SK-N-SH (cell line): ENCODE results near the gene PRKCB. TPM values are rescaled to one million over a fixed set of nuclear protein-coding genes. Genes with fewer than 3 reads are reported as not detected.

Source experiments
- CTCF ChIA-PET: fragments of 300-600, 350-600 bp; formaldehyde crosslinking; extraction: SDS; loops from one replicate; lab custom pipeline; 2021; lab: Yijun Ruan, JAX
- POLR2A ChIA-PET: fragments of 350-600 bp; sonication (Branson Sonifier 250); formaldehyde crosslinking; extraction: SDS; loops from one replicate; lab custom pipeline; 2020; ENCODE audit warnings: antibody characterized with exemption, inconsistent platforms; lab: Yijun Ruan, JAX
- DNase-seq: peaks from one replicate; pipeline ENCODE4 v3.0.0; 2012
- H2AFZ ChIP-seq: fragments of 200-600 bp; sonication (generic); 2 replicates; pipeline ENCODE4 v1.8.1; 2016; ENCODE audit warnings: antibody characterized with exemption, mild to moderate bottlenecking, low read depth
- H3F3A ChIP-seq: fragments of 200-600 bp; sonication (generic); replicated peaks from 2 replicates; pipeline ENCODE3; 2016; ENCODE audit warnings: antibody characterized with exemption, mild to moderate bottlenecking; ENCODE audit not compliant: insufficient read depth
- H3K27ac ChIP-seq, 2 experiments: fragments of 200-500 bp in 1 of 2; fragments of 200-600 bp in 1 of 2; sonication (Bioruptor generic) in 1 of 2; sonication (generic), shearing (Covaris generic) in 1 of 2; 2 replicates each; pipeline versions ENCODE4 v1.5.1 to v1.6.1; 2014 to 2016; ENCODE audit warnings: low read depth in 2 of 2, inconsistent platforms in 1 of 2, low read length in 1 of 2, mild to moderate bottlenecking in 1 of 2, mixed read lengths in 1 of 2
- H3K27me3 ChIP-seq: fragments of 200-600 bp; sonication (generic), shearing (Covaris generic); 2 replicates; pipeline ENCODE4 v1.6.1; 2016; ENCODE audit warnings: mixed run types; ENCODE audit not compliant: insufficient read depth
- H3K36me3 ChIP-seq, 2 experiments: fragments of 200-500 bp in 1 of 2; fragments of 200-600 bp in 1 of 2; sonication (Bioruptor generic) in 1 of 2; sonication (generic) in 1 of 2; replicated peaks in 1 of 2; 2 replicates each; pipeline versions ENCODE3 to v1.5.1; 2014 to 2016; ENCODE audit warnings: low read length in 1 of 2, mild to moderate bottlenecking in 1 of 2; ENCODE audit not compliant: insufficient read depth in 2 of 2, control insufficient read depth in 1 of 2
- H3K4me1 ChIP-seq, 2 experiments: fragments of 200-500 bp in 1 of 2; fragments of 200-600 bp in 1 of 2; sonication (Bioruptor generic) in 1 of 2; sonication (generic), shearing (Covaris generic) in 1 of 2; 2 replicates each; pipeline versions ENCODE4 v1.5.1 to v1.6.1; 2014 to 2016; ENCODE audit warnings: low read depth in 1 of 2, low read length in 1 of 2, mixed run types in 1 of 2; ENCODE audit not compliant: insufficient read depth in 2 of 2, control insufficient read depth in 1 of 2
- H3K4me2 ChIP-seq: fragments of 200-600 bp; sonication (generic), shearing (Covaris generic); 2 replicates; pipeline ENCODE4 v1.6.1; 2017; ENCODE audit warnings: mixed run types
- H3K4me3 ChIP-seq, 2 experiments: fragments of 200-500 bp in 1 of 2; fragments of 200-600 bp in 1 of 2; sonication (Bioruptor generic) in 1 of 2; sonication (generic), shearing (Covaris generic) in 1 of 2; 2 replicates each; pipeline versions ENCODE4 v1.5.1 to v1.8.1; 2014 to 2016; ENCODE audit warnings: low read depth in 2 of 2, inconsistent platforms in 1 of 2, low read length in 1 of 2, mild to moderate bottlenecking in 1 of 2, mixed read lengths in 1 of 2, moderate library complexity in 1 of 2
- H3K79me2 ChIP-seq: fragments of 200-600 bp; sonication (generic); 2 replicates; pipeline ENCODE4 v1.8.1; 2017; ENCODE audit warnings: mild to moderate bottlenecking; ENCODE audit not compliant: insufficient read depth
- H3K9ac ChIP-seq: fragments of 200-600 bp; sonication (generic); 2 replicates; pipeline ENCODE4 v1.6.1; 2017; ENCODE audit warnings: mixed run types
- H3K9me2 ChIP-seq: fragments of 200-600 bp; sonication (generic); 2 replicates; pipeline ENCODE4 v1.6.1; 2017; ENCODE audit warnings: mixed run types
- H3K9me3 ChIP-seq: fragments of 200-600 bp; sonication (generic); 2 replicates; pipeline ENCODE4 v1.6.1; 2017; ENCODE audit warnings: mixed run types, mild to moderate bottlenecking, moderate library complexity
- H4K20me1 ChIP-seq: fragments of 200-600 bp; sonication (generic); 2 replicates; pipeline ENCODE4 v1.6.1; 2017; ENCODE audit warnings: mild to moderate bottlenecking, mixed run types; ENCODE audit not compliant: insufficient read depth
- CHD2 ChIP-seq: fragments of 150-350 bp; IDR thresholded peaks from 2 replicates; pipeline ENCODE4 v1.6.1; 2018; ENCODE audit warnings: low read length; ENCODE audit not compliant: partially characterized antibody
- ELF1 ChIP-seq: IDR thresholded peaks from 2 replicates; pipeline ENCODE4 v1.4.0; 2012
- EP300 ChIP-seq, 2 experiments: IDR thresholded peaks; 2 replicates each; pipeline versions ENCODE4 v1.4.0 to v1.6.1; 2012; ENCODE audit warnings: borderline replicate concordance in 1 of 2, low read depth in 1 of 2, low read length in 1 of 2
- FOSL2 ChIP-seq: IDR thresholded peaks from 2 replicates; pipeline ENCODE4 v1.4.0; 2012; ENCODE audit warnings: low read depth, mild to moderate bottlenecking, moderate library complexity, borderline replicate concordance
- GABPA ChIP-seq: IDR thresholded peaks from 2 replicates; pipeline ENCODE4 v1.4.0; 2012; ENCODE audit warnings: low read depth, mild to moderate bottlenecking
- JUND ChIP-seq: IDR thresholded peaks from 2 replicates; pipeline ENCODE4 v1.4.0; 2012
- MXI1 ChIP-seq: IDR thresholded peaks from 2 replicates; pipeline ENCODE4 v1.6.1; 2012; ENCODE audit warnings: mild to moderate bottlenecking, low read depth, low read length, improper control_type of control experiment
- NRF1 ChIP-seq: IDR thresholded peaks from 2 replicates; pipeline ENCODE4 v1.6.1; 2012; ENCODE audit warnings: low read depth, mild to moderate bottlenecking, low read length
- RAD21 ChIP-seq: IDR thresholded peaks from 2 replicates; pipeline ENCODE4 v1.6.1; 2012; ENCODE audit warnings: mild to moderate bottlenecking, low read length
- RCOR1 ChIP-seq: fragments of 150-350 bp; IDR thresholded peaks from 2 replicates; pipeline ENCODE4 v1.6.1; 2017; ENCODE audit warnings: antibody characterized with exemption, low read length
- SIN3A ChIP-seq: IDR thresholded peaks from 2 replicates; pipeline ENCODE4 v1.6.1; 2012; ENCODE audit warnings: low read depth, mild to moderate bottlenecking, low read length, moderate library complexity, borderline replicate concordance
- SMC3 ChIP-seq: IDR thresholded peaks from 2 replicates; pipeline ENCODE4 v1.6.1; 2012; ENCODE audit warnings: low read depth, low read length, improper control_type of control experiment
- TCF12 ChIP-seq: IDR thresholded peaks from 2 replicates; pipeline ENCODE4 v1.4.0; 2012
- TEAD4 ChIP-seq: IDR thresholded peaks from 2 replicates; pipeline ENCODE4 v1.4.0; 2012; ENCODE audit warnings: mild to moderate bottlenecking, borderline replicate concordance; ENCODE audit not compliant: insufficient read depth
- WGBS: methylation state at CpG from one replicate; pipeline ENCODE4 v1.1.6; 2017; ENCODE audit warnings: low lambda C conversion rate; 5-methylcytosine and 5-hydroxymethylcytosine counted together
- polyA plus RNA-seq, 3 experiments: library from polyadenylated mRNA; depleted of rRNA; stranded (reverse); fragments of >200 nt; gene quantifications; 2 replicates each; pipeline ENCODE4 v1.2.3, GENCODE V29; 2012
- TF ChIP-seq, protein P1 (sequence below): IDR thresholded peaks from 2 replicates; pipeline ENCODE4 v1.4.0; 2012; ENCODE audit warnings: low read depth
- TF ChIP-seq, protein P2 (sequence below): fragments of 200-600 bp; sonication (generic); IDR thresholded peaks from 2 replicates; pipeline ENCODE4 v1.6.1; 2017; ENCODE audit warnings: antibody characterized with exemption, mild to moderate bottlenecking, moderate library complexity
- TF ChIP-seq, protein P3 (sequence below): IDR thresholded peaks from 2 replicates; pipeline ENCODE4; 2012
- TF ChIP-seq, protein P4 (sequence below): IDR thresholded peaks from 2 replicates; pipeline ENCODE4 v1.6.1; 2012; ENCODE audit warnings: mild to moderate bottlenecking, low read depth, low read length, moderate library complexity
- TF ChIP-seq, protein P5 (sequence below): IDR thresholded peaks from 2 replicates; pipeline ENCODE4 v1.4.0; 2012; ENCODE audit warnings: low read depth, borderline replicate concordance

PRKCB gene
- polyA plus RNA-seq, 1 of the 3 experiments (the other 2 are of a cell fraction) = 0.12 TPM

DNA sequence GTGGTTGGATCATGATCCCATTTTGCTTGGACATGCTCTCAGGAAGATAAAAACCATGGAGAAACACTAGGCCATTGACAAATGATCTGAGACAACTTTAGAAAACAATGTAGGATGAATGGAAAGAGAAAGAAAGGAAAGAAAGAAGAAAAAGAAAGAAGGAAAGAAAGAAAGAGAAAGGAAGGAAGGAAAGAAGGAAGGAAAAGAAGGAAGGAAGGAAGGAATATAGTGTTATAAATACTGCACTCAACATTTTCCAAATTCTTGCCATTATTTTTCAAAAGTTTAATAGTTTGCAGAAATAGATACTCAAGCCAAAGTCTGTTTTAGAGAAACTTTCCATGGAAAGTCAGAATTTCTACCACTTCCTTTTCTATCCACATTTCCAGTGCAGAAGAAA is 381.2 kb downstream of the PRKCB start:
- no peak overlapping the region for H3K4me3 ChIP-seq
- POLR2A ChIA-PET = no interaction called here
- no peak for DNase-seq

DNA sequence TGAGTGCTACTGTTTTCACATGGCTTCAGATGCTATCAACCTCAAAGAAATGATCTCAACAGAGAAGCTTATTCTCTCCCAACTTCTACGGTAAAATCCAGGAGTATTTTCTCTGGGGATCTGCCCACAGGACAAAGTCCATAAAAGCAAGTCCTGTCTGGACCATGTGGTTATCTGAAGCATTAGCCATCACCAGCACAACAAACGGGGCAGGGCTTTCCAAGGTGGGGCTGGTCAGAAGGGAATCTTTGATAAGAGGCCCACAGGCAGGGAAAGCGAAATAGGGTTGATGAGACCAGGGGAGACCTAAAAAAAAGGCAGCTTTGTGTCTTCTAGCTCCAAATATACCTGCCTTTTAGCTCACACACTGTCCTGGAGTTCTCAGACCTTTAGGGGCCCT is 381.7 kb downstream of the PRKCB start:
- no peak for DNase-seq
- Histone ChIP-seq H3K79me2 (no peaks in the 10 kb centered on the region), H3K9me2 (no peaks in the 10 kb centered on the region), H3K27me3 (no peaks in the 10 kb centered on the region), H3K4me1 (no peaks in the 10 kb centered on the region), H2AFZ (no peak overlapping the region), H3K9me3 (no peaks in the 10 kb centered on the region), H3K36me3 (no peaks in the 10 kb centered on the region), H3K4me3 (no peak overlapping the region), H3K4me2 (no peak overlapping the region), H3F3A (no peaks in the 10 kb centered on the region), H4K20me1 (no peaks in the 10 kb centered on the region), H3K9ac (no peak overlapping the region), H3K27ac (no peak overlapping the region)
- no peak for TF ChIP-seq GABPA
- TF ChIP-seq, protein P1, sequence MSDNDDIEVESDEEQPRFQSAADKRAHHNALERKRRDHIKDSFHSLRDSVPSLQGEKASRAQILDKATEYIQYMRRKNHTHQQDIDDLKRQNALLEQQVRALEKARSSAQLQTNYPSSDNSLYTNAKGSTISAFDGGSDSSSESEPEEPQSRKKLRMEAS = no peak
- TF ChIP-seq, protein P2, sequence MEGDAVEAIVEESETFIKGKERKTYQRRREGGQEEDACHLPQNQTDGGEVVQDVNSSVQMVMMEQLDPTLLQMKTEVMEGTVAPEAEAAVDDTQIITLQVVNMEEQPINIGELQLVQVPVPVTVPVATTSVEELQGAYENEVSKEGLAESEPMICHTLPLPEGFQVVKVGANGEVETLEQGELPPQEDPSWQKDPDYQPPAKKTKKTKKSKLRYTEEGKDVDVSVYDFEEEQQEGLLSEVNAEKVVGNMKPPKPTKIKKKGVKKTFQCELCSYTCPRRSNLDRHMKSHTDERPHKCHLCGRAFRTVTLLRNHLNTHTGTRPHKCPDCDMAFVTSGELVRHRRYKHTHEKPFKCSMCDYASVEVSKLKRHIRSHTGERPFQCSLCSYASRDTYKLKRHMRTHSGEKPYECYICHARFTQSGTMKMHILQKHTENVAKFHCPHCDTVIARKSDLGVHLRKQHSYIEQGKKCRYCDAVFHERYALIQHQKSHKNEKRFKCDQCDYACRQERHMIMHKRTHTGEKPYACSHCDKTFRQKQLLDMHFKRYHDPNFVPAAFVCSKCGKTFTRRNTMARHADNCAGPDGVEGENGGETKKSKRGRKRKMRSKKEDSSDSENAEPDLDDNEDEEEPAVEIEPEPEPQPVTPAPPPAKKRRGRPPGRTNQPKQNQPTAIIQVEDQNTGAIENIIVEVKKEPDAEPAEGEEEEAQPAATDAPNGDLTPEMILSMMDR = no peak
- no peak for TF ChIP-seq RCOR1
- no peak for TF ChIP-seq TCF12
- no peak for TF ChIP-seq NRF1
- TF ChIP-seq RAD21 = no peak
- TF ChIP-seq, protein P3, sequence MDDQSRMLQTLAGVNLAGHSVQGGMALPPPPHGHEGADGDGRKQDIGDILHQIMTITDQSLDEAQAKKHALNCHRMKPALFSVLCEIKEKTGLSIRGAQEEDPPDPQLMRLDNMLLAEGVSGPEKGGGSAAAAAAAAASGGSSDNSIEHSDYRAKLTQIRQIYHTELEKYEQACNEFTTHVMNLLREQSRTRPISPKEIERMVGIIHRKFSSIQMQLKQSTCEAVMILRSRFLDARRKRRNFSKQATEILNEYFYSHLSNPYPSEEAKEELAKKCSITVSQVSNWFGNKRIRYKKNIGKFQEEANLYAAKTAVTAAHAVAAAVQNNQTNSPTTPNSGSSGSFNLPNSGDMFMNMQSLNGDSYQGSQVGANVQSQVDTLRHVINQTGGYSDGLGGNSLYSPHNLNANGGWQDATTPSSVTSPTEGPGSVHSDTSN = no peak
- TF ChIP-seq TEAD4 = no peak
- TF ChIP-seq EP300 (IDR thresholded peaks at IDR 0.05; ENCODE audit: borderline replicate concordance in 1 of 2, low read depth in 1 of 2, low read length in 1 of 2) = no peak
- TF ChIP-seq CHD2 = no peak
- TF ChIP-seq SIN3A = no peak
- TF ChIP-seq SMC3 = no peak
- TF ChIP-seq, protein P4, sequence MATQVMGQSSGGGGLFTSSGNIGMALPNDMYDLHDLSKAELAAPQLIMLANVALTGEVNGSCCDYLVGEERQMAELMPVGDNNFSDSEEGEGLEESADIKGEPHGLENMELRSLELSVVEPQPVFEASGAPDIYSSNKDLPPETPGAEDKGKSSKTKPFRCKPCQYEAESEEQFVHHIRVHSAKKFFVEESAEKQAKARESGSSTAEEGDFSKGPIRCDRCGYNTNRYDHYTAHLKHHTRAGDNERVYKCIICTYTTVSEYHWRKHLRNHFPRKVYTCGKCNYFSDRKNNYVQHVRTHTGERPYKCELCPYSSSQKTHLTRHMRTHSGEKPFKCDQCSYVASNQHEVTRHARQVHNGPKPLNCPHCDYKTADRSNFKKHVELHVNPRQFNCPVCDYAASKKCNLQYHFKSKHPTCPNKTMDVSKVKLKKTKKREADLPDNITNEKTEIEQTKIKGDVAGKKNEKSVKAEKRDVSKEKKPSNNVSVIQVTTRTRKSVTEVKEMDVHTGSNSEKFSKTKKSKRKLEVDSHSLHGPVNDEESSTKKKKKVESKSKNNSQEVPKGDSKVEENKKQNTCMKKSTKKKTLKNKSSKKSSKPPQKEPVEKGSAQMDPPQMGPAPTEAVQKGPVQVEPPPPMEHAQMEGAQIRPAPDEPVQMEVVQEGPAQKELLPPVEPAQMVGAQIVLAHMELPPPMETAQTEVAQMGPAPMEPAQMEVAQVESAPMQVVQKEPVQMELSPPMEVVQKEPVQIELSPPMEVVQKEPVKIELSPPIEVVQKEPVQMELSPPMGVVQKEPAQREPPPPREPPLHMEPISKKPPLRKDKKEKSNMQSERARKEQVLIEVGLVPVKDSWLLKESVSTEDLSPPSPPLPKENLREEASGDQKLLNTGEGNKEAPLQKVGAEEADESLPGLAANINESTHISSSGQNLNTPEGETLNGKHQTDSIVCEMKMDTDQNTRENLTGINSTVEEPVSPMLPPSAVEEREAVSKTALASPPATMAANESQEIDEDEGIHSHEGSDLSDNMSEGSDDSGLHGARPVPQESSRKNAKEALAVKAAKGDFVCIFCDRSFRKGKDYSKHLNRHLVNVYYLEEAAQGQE = no peak
- TF ChIP-seq JUND = no peak
- no peak for TF ChIP-seq ELF1
- no peak for TF ChIP-seq FOSL2
- TF ChIP-seq MXI1 = no peak
- POLR2A ChIA-PET = no interaction called here
- CTCF ChIA-PET = interaction anchor here (1.0 kb wide), 1 partner anchor 9 kb away, joined by 3 read pairs; no protein-coding TSS in a partner anchor
- 37% methylated on average over 3 of the region's 3 CpGs for WGBS

More for the DNA sequence above, 381.2 kb downstream of the PRKCB start:
- TF ChIP-seq FOSL2 = no peak
- TF ChIP-seq, protein P5, sequence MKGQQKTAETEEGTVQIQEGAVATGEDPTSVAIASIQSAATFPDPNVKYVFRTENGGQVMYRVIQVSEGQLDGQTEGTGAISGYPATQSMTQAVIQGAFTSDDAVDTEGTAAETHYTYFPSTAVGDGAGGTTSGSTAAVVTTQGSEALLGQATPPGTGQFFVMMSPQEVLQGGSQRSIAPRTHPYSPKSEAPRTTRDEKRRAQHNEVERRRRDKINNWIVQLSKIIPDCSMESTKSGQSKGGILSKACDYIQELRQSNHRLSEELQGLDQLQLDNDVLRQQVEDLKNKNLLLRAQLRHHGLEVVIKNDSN = no peak
- TF ChIP-seq RAD21 = no peak
- no peak for TF ChIP-seq TCF12
- no peaks in the 10 kb centered on the region for H3K27me3 ChIP-seq
- H3K4me2 ChIP-seq = no peak overlapping the region
- no peak overlapping the region for H2AFZ ChIP-seq
- H4K20me1 ChIP-seq = no peaks in the 10 kb centered on the region
- H3K9me3 ChIP-seq = no peaks in the 10 kb centered on the region
- H3K36me3 ChIP-seq = no peaks in the 10 kb centered on the region
- H3K4me1 ChIP-seq = no peaks in the 10 kb centered on the region
- H3K9ac ChIP-seq = no peak overlapping the region
- H3F3A ChIP-seq = no peaks in the 10 kb centered on the region
- H3K27ac ChIP-seq = no peak overlapping the region
- no peaks in the 10 kb centered on the region for H3K79me2 ChIP-seq
- H3K9me2 ChIP-seq = no peaks in the 10 kb centered on the region
- CTCF ChIA-PET = interaction anchor here (1.0 kb wide), 1 partner anchor 8 kb away, joined by 3 read pairs; no protein-coding TSS in a partner anchor
